WTC11 (cell line): Measurements from ENCODE around the gene MT1M. TPM values are rescaled to one million over a fixed set of nuclear protein-coding genes. Genes with fewer than 3 reads are reported as not detected.

ENCODE experiments used
- ATAC-seq: fragments of 200-7000 bp; cut with Tn5 transposase; 2 replicates; pipeline ENCODE4 v1.10.0; 2021; ENCODE audit warnings: mild to moderate bottlenecking, moderate library complexity
- CTCF ChIA-PET: fragments of 300-600 bp; sonication (Branson Sonifier 250); formaldehyde crosslinking; loops from one replicate; lab custom pipeline; 2021; ENCODE audit warnings: antibody characterized with exemption; lab: Charles Lee
- POLR2A ChIA-PET: fragments of 350-600 bp; sonication (Branson Sonifier 250); formaldehyde crosslinking; loops from one replicate; lab custom pipeline; 2021; ENCODE audit warnings: antibody characterized with exemption; lab: Charles Lee
- DNase-seq: peaks from one replicate; pipeline ENCODE4 v3.0.0; 2021; ENCODE audit warnings: low spot score
- H3K27ac Mint-ChIP-seq: 2 replicates; pipeline ENCODE4 v1.8.0; 2021; ENCODE audit warnings: mixed read lengths
- H3K27me3 Mint-ChIP-seq: 2 replicates; pipeline ENCODE4 v1.8.0; 2021; ENCODE audit warnings: low read depth, mild to moderate bottlenecking, moderate library complexity, mixed read lengths
- H3K36me3 Mint-ChIP-seq: 2 replicates; pipeline ENCODE4 v1.8.0; 2021; ENCODE audit warnings: mixed read lengths
- H3K4me1 Mint-ChIP-seq: 2 replicates; pipeline ENCODE4 v1.8.0; 2022; ENCODE audit warnings: mixed read lengths
- H3K4me3 Mint-ChIP-seq: 2 replicates; pipeline ENCODE4 v1.8.0; 2021; ENCODE audit warnings: mild to moderate bottlenecking, moderate library complexity, mixed read lengths
- H3K9me3 Mint-ChIP-seq: 2 replicates; pipeline ENCODE4 v1.8.0; 2021; ENCODE audit warnings: mixed read lengths
- ATF3 ChIP-seq: sonication (generic); formaldehyde crosslinking; conservative IDR thresholded peaks from 2 replicates; pipeline ENCODE4 v1.8.1; 2022; ENCODE audit warnings: mild to moderate bottlenecking, missing genetic modification reagents
- CBFB ChIP-seq: sonication (generic); formaldehyde crosslinking; IDR thresholded peaks from 2 replicates; pipeline ENCODE4 v1.8.1; 2022; ENCODE audit warnings: mild to moderate bottlenecking, low read depth, missing genetic modification reagents
- E2F5 ChIP-seq: sonication (generic); formaldehyde crosslinking; IDR thresholded peaks from 2 replicates; pipeline ENCODE4 v1.8.1; 2022; ENCODE audit warnings: mild to moderate bottlenecking, moderate library complexity, missing genetic modification reagents
- EMX1 ChIP-seq: fragments of 250-450 bp; sonication (Bioruptor Pico); IDR thresholded peaks from 2 replicates; pipeline ENCODE4 v1.8.0; 2021; ENCODE audit warnings: mild to moderate bottlenecking
- ESRRA ChIP-seq: sonication (generic); formaldehyde crosslinking; IDR thresholded peaks from 2 replicates; pipeline ENCODE4 v1.8.1; 2022; ENCODE audit warnings: mild to moderate bottlenecking, missing genetic modification reagents, borderline replicate concordance
- GABPB1 ChIP-seq: sonication (generic); formaldehyde crosslinking; IDR thresholded peaks from 2 replicates; pipeline ENCODE4 v1.8.1; 2023; ENCODE audit warnings: mild to moderate bottlenecking, missing genetic modification reagents
- IRF1 ChIP-seq: sonication (generic); formaldehyde crosslinking; IDR thresholded peaks from 2 replicates; pipeline ENCODE4 v1.8.0; 2023; ENCODE audit warnings: missing genetic modification reagents
- PRDM15 ChIP-seq: sonication (generic); formaldehyde crosslinking; IDR thresholded peaks from 2 replicates; pipeline ENCODE4 v1.8.0; 2022; ENCODE audit warnings: missing genetic modification reagents
- RELA ChIP-seq: sonication (generic); formaldehyde crosslinking; IDR thresholded peaks from 2 replicates; pipeline ENCODE4 v1.8.1; 2022; ENCODE audit warnings: missing genetic modification reagents, mild to moderate bottlenecking, borderline replicate concordance
- SMAD3 ChIP-seq: sonication (generic); formaldehyde crosslinking; IDR thresholded peaks from 2 replicates; pipeline ENCODE4 v1.8.0; 2022; ENCODE audit warnings: missing genetic modification reagents, mild to moderate bottlenecking, borderline replicate concordance
- SMAD4 ChIP-seq: sonication (generic); formaldehyde crosslinking; IDR thresholded peaks from 2 replicates; pipeline ENCODE4 v1.8.0; 2022; ENCODE audit warnings: mild to moderate bottlenecking, missing genetic modification reagents
- ZBTB21 ChIP-seq: sonication (generic); formaldehyde crosslinking; IDR thresholded peaks from 2 replicates; pipeline ENCODE4 v1.8.1; 2023; ENCODE audit warnings: mild to moderate bottlenecking, missing genetic modification reagents, borderline replicate concordance
- ZBTB43 ChIP-seq: sonication (generic); formaldehyde crosslinking; IDR thresholded peaks from 2 replicates; pipeline ENCODE4 v1.8.1; 2023; ENCODE audit warnings: mild to moderate bottlenecking, missing genetic modification reagents
- ZNF121 ChIP-seq: sonication (generic); formaldehyde crosslinking; IDR thresholded peaks from 2 replicates; pipeline ENCODE4 v1.8.0; 2023; ENCODE audit warnings: missing genetic modification reagents
- ZNF138 ChIP-seq: sonication (generic); formaldehyde crosslinking; conservative IDR thresholded peaks from 2 replicates; pipeline ENCODE4 v1.8.1; 2022; ENCODE audit warnings: mild to moderate bottlenecking, moderate library complexity, missing genetic modification reagents
- ZNF416 ChIP-seq: fragments of 250-450 bp; sonication (Bioruptor Pico); IDR thresholded peaks from 2 replicates; pipeline ENCODE4 v1.9.0; 2021; ENCODE audit warnings: mild to moderate bottlenecking, inconsistent platforms
- ZSCAN18 ChIP-seq: fragments of 250-450 bp; sonication (Bioruptor Pico); IDR thresholded peaks from 2 replicates; pipeline ENCODE4 v2.1.2; 2022; ENCODE audit warnings: mild to moderate bottlenecking, moderate library complexity
- total RNA-seq: library from RNA; stranded (reverse); gene quantifications from 3 replicates; pipeline ENCODE4 v1.2.3, GENCODE V29; 2021
- TF ChIP-seq, protein P1 (sequence below): sonication (generic); formaldehyde crosslinking; IDR thresholded peaks from 2 replicates; pipeline ENCODE4 v1.8.1; 2023; ENCODE audit warnings: mild to moderate bottlenecking, missing genetic modification reagents
- TF ChIP-seq, protein P2 (sequence below): fragments of 250-450 bp; sonication (Bioruptor Pico); IDR thresholded peaks from 2 replicates; pipeline ENCODE4 v1.9.0; 2021; ENCODE audit warnings: mild to moderate bottlenecking
- TF ChIP-seq, protein P3 (sequence below): sonication (generic); formaldehyde crosslinking; IDR thresholded peaks from 2 replicates; pipeline ENCODE4 v1.8.1; 2022; ENCODE audit warnings: low read depth, missing genetic modification reagents, borderline replicate concordance

The MT1M gene
- total RNA-seq, 1 experiment from 2014 or later: 4.7 TPM

DNA sequence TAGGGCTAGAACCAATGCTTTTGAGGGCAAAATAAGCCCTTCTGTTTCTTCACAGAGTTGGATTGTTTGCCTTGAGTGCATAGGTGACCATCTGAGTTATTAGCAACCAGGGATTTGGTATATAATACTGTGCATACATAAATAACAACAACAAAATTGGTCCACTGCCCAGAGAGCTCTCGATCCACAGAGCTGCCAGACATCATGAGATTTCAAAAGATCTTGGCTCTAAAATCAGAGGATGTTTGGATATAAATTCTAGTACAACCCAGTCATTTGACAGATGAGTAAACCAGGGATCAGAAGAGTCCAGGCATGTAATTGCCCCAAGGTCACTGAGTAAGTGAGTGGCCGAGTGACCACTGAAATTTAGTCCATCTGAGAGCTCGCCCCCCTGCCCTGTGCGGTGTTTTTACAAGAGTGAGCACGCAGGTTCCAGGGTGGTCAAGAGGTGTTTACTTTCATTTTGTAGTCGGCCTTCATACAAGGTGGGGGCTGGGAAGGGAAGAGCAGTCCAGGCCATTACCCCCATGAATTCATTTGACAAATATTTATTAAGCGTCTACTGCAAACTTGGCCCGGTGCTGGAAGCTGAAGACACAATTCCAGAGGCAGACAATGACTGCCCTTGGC is 25.9 kb upstream of the MT1M start (continued):
- no peak for TF ChIP-seq RELA (CRISPR knock-in tag)
- TF ChIP-seq SMAD4 (CRISPR knock-in tag): no peak
- TF ChIP-seq ESRRA (CRISPR knock-in tag): no peak
- TF ChIP-seq, protein P1, sequence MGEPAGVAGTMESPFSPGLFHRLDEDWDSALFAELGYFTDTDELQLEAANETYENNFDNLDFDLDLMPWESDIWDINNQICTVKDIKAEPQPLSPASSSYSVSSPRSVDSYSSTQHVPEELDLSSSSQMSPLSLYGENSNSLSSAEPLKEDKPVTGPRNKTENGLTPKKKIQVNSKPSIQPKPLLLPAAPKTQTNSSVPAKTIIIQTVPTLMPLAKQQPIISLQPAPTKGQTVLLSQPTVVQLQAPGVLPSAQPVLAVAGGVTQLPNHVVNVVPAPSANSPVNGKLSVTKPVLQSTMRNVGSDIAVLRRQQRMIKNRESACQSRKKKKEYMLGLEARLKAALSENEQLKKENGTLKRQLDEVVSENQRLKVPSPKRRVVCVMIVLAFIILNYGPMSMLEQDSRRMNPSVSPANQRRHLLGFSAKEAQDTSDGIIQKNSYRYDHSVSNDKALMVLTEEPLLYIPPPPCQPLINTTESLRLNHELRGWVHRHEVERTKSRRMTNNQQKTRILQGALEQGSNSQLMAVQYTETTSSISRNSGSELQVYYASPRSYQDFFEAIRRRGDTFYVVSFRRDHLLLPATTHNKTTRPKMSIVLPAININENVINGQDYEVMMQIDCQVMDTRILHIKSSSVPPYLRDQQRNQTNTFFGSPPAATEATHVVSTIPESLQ (CRISPR knock-in tag): no peak
- no peak for TF ChIP-seq ZNF121 (CRISPR knock-in tag)
- TF ChIP-seq ZBTB43 (CRISPR knock-in tag): no peak
- no peak for TF ChIP-seq PRDM15
- no peak for TF ChIP-seq ZBTB21 (CRISPR knock-in tag)
- TF ChIP-seq CBFB (CRISPR knock-in tag): no peak
- TF ChIP-seq EMX1: no peak

DNA sequence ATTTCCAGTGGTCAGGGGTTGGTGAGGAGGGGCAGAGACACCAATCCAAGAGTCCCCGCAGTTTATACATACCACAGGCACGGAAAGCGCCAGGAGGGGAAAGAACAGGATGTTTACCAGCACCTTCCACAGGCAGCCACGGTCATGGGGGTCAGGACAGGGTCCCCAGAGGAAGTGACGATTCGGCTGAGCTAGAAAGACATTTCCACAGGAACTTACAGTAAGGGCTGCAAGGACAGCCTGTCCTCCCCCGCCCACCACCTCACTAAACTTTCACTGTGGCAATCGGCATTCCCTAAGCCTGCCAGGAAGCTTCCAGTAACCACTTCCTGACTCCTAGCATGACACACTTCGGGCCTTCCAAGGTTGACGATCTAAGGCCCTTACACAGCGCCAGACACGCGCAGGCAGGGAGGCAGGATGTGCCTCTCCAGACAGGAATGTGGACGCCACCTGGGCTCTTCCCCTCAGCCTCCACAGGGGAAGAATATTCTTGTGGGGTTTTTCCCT is 25.3 kb upstream of the MT1M start:
- ATAC-seq (peak; percentile 4; the same call in 1 of the 2 replicates), DNase-seq (no peak)
- H3K4me1 Mint-ChIP-seq: peaks cover 43% of the 10 kb centered on the region
- peaks cover 61% of the 10 kb centered on the region for H3K27me3 Mint-ChIP-seq
- H3K27ac Mint-ChIP-seq: no peak overlapping the region
- H3K9me3 Mint-ChIP-seq: no peaks in the 10 kb centered on the region
- ChIA-PET CTCF (interaction anchor here (1.0 to 4.5 kb wide), 3 partner anchors 37 to 95 kb away, joined by 3 to 28 read pairs (median 3); no protein-coding TSS in a partner anchor), POLR2A (interaction anchor here (0.6 to 4.8 kb wide), 3 partner anchors 19 to 62 kb away, joined by 3 to 68 read pairs (median 27); partner anchors contain the start of genes MT1E, MT1G and MT1H)
- no peak overlapping the region for H3K4me3 Mint-ChIP-seq
- no peaks in the 10 kb centered on the region for H3K36me3 Mint-ChIP-seq
- no peak for TF ChIP-seq ZNF138
- no peak for TF ChIP-seq ATF3
- TF ChIP-seq E2F5: no peak
- TF ChIP-seq GABPB1 (CRISPR knock-in tag): peak; percentile 73

GRCh38 chr16:56607675-56608042 is 24.8 kb upstream of the MT1M start:
- Mint-ChIP-seq H3K9me3 (no peaks in the 10 kb centered on the region), H3K4me1 (peaks cover 43% of the 10 kb centered on the region), H3K27ac (peak overlapping the region; percentile 18; the same call in 1 of the 2 replicates), H3K4me3 (peak overlapping the region; percentile 79), H3K36me3 (no peaks in the 10 kb centered on the region), H3K27me3 (peaks cover 66% of the 10 kb centered on the region)
- ATAC-seq: no peak
- ChIA-PET POLR2A (interaction anchor here (1.1 to 4.8 kb wide), 4 partner anchors 19 to 75 kb away, joined by 5 to 68 read pairs (median 16); partner anchors contain the start of genes MT1E, MT1G, MT1H and MT1X), CTCF (interaction anchor here (1.0 to 4.5 kb wide), 3 partner anchors 18 to 94 kb away, joined by 3 to 28 read pairs (median 3); partner anchors contain the start of gene MT1E)
- DNase-seq: no peak
- TF ChIP-seq SMAD3 (CRISPR knock-in tag): no peak
- TF ChIP-seq, protein P2, sequence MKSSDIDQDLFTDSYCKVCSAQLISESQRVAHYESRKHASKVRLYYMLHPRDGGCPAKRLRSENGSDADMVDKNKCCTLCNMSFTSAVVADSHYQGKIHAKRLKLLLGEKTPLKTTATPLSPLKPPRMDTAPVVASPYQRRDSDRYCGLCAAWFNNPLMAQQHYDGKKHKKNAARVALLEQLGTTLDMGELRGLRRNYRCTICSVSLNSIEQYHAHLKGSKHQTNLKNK (CRISPR knock-in tag): no peak
- no peak for TF ChIP-seq ZNF416 (CRISPR knock-in tag)
- TF ChIP-seq EMX1: no peak
- TF ChIP-seq ZSCAN18 (CRISPR knock-in tag): no peak
- TF ChIP-seq, protein P3, sequence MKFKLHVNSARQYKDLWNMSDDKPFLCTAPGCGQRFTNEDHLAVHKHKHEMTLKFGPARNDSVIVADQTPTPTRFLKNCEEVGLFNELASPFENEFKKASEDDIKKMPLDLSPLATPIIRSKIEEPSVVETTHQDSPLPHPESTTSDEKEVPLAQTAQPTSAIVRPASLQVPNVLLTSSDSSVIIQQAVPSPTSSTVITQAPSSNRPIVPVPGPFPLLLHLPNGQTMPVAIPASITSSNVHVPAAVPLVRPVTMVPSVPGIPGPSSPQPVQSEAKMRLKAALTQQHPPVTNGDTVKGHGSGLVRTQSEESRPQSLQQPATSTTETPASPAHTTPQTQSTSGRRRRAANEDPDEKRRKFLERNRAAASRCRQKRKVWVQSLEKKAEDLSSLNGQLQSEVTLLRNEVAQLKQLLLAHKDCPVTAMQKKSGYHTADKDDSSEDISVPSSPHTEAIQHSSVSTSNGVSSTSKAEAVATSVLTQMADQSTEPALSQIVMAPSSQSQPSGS (CRISPR knock-in tag): no peak
- no peak for TF ChIP-seq IRF1
- TF ChIP-seq ZNF138: no peak
